GM18508 (cell line): ENCODE results near the gene MYOF.
"Not testable (repeated sequence)": the region's sequence is repeated elsewhere in the genome, so short reads cannot be mapped to it uniquely, and the experiment has no call there.

Source experiments
- ATAC-seq: cut with Tn5 transposase; IDR thresholded peaks from one replicate; pipeline ENCODE4 v1.9.1; 2021; ENCODE audit warnings: moderate number of reproducible peaks; ENCODE audit not compliant: insufficient read depth, unreplicated experiment

The MYOF gene

DNA sequence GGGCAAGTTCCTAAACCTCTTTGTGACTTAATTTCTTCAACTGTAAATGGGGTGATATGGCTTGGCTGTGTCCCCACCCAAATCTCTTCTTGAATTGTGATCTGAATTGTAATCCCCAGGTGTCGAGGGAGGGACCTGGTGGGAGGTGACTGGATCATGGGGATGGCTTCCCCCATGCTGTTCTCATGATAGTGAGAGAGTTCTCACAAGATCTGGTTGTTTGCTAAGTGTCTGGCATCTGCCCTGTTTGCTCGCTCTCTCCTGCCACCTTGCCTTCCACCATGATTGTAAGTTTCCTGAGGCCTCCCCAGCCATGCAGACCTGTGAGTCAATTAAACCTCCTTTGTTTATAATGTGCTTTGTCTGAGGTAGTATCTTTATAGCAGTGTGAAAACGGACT is 177.0 kb downstream of the MYOF start:
- ATAC-seq = no peak

GRCh38 chr10:93300981-93301380 is 181.2 kb downstream of the MYOF start:
- no peak for ATAC-seq

GRCh38 chr10:93300288-93300917 is 181.7 kb downstream of the MYOF start:
- no peak for ATAC-seq

DNA sequence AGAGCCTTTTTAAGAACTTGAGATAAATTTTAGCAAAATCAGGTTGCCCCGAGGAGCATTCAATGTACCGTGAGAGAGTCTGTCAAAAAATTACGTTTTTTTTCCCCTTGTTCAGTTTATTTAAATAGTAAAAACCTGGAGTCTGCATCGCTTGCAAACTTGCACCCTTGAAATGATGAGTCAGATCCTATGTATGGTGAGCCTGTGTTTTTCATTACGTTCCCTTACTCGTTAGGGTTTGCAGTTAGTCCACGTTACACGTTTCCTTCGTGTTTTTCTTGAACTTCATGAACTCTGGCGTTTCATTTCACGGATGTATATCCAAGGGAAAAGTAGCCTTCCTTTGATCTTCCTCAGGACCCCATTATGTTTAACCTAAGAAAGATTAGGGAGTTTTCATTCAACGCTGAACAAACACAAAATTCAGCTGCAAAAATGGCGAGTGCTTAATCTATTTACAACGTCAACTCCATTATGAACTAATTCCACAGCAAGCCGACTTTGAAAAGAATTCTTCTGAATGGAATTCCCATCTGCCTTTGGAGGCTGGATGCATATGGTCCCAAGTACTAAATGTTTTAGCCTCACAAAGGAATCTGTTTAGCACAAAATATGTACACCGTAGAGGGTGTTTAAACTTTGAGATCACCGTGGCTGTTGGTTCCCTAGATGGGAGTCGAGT is 182.4 kb downstream of the MYOF start:
- no peak for ATAC-seq

DNA sequence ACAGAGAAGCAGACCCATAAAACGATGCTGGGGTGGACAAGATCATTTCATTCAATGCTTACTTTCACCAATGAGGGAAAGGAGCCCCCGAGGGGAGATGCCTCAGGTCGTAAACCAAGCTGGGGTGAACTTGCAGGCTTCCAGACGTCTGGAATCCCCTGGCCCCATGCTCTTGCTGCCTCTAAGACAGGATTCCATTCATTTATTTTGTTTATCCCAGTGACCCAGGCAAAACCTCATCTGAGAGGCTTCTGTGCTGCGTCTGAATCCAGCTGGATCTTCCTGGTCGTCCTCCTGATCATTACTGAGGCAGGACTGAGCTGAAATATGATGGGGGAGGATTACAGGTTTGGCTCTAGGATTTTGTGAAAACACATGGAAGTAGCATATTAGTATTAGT is 182.9 kb downstream of the MYOF start:
- no peak for ATAC-seq

DNA sequence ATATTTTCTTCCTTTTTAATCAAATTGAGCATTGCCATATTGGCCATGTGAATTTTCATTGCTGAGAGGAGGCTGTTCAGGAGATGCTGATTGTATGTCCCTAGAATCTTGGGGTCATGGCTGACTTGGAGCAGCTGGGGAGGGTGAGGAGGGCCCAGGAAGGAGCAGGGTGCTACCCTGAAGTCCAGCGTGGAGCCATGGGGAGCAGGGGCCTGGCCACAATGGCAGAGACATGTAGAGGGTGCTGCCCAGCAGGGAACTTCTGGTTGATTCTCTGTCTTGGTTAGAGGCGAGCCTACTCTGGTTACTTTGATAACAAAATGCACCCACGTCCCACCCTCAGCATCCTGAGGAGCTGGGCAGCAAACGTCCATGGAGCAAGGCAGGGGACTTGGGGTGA is 186.0 kb downstream of the MYOF start:
- no peak for ATAC-seq

DNA sequence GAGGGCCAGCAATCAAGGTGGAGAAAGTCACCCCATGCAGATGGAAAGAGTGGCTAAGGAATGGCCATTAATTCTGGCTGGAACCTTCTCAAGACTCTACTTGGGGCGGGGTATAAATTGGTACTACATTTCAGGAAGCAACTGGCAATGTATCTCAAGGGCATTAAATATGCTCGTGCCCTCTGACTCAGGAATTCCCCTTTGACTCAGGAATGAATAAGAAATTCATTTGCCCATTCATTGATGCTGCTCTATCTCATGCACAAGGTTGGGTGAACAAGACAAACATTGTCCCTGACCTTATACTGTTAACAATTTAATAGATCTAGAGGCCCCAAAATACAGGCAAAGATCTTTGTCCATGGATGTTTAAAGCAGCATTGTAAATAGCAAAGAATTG is 188.1 kb downstream of the MYOF start:
- ATAC-seq = no peak

DNA sequence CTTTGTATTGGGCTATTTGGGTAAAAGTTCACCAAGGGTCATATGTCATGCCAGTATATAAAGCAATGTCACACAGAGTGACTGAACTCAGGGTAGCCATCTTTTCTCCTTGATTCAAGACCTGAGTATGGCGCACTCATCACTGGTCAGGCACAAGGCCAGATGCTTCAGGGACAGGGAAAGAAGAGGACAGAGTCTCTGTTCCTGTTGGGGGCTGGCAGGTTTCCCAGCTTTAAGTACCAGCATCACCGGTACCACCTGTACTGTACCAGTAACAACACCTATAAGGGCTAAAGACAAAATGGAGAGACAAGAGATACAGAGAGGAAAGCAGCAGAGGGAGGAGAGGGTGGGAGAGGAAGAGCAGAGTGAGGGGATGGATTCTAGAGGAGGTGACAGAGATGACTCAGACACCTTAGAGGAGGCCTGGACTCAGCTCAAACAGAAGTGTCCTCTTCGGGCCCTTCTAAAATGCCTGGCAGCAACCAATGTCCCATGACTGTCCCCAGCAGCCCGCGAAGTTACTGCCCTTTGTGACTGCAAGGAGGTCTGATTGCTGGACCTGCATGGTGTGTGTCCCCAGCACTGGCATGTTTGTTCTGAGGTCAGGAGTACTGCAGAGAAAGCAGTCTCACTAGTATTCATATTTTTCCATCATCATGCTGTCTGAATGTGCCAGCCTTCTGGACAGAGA is 191.3 kb downstream of the MYOF start:
- no peak for ATAC-seq

- no peak for ATAC-seq
Measured at GRCh38 chr10:93288679-93289634, 193.2 kb downstream of the MYOF start.

GRCh38 chr10:93287775-93288174 is 194.4 kb downstream of the MYOF start:
- no peak for ATAC-seq

DNA sequence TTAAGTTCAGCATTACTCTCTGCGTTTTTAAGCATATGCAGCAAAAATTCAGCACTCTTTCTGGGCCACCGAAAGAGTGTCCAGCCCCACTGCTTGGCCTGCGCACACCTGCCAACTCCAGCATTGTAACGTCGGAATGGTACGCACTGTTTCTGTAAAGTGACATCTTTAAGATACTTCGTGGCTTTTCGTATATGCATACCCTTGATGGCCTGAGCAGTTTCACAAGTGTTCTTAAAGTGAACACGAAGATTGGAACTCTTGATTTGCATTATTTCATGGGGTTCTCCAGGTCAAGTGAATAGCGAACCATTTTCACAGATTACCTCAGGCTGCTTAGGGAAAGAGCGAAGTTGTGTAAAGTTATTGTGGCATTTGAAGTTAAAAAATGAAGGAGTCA is 197.9 kb downstream of the MYOF start:
- ATAC-seq = not testable (repeated sequence)

GRCh38 chr10:93281367-93281720 is 200.8 kb downstream of the MYOF start:
- ATAC-seq = no peak

DNA sequence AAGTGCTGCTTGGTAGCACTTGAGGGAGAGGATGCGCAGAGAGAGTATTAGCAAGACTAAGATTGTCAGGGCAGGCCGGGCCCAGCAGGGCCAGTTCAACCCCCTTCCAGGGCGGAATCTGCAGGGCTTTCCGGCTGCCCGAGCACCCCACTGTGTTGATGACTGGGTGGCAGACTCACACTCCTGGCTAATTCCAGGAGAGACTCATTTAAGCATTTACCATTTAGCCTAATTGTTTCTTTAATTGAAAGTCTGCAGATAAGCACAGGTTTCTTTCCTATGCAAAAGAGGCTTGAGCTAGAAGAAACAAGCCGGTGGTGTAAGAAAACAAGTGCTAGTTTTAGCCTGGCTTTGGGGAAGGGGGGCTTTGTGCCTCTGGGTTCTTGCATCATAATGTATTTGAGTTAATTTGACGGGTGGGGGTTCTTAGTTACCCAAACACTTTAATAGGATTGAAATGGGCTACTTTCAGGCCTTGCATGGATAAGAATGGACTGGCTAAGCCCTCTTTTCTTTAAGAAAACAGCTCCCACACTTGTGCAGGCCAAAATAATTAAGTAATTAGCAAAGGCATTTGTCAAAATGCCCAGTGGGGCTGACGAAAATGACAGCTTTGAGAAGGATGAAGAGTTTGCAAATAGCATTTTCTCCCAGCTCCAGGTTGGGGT is 201.3 kb downstream of the MYOF start:
- no peak for ATAC-seq

DNA sequence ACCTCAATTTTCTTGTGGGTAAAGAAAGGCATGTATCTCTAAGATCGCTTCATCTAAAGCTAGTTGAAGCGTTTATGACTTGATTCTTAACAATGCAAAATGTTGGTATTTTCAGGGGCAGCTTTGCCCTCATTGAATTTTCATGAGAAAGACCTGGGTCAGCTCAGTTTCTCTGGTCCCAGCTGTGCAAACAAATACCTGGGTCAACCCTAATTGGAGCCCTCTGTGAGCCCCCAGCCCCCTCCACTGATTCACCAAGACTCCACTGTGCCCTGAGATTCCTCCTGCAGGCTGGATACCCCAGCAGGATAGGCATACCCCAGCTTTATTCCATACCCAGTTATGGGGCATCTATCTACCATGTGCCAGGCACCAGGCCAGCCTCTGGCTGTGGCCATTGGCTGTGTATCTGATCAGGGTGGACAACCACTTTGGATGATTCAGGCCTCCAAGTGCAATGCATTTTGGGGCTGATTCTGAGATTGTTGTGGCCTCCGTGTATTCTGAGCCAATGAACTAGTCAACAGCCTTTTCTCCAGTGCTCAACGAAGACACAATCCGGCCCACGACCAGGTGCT is 201.9 kb downstream of the MYOF start:
- ATAC-seq = no peak

DNA sequence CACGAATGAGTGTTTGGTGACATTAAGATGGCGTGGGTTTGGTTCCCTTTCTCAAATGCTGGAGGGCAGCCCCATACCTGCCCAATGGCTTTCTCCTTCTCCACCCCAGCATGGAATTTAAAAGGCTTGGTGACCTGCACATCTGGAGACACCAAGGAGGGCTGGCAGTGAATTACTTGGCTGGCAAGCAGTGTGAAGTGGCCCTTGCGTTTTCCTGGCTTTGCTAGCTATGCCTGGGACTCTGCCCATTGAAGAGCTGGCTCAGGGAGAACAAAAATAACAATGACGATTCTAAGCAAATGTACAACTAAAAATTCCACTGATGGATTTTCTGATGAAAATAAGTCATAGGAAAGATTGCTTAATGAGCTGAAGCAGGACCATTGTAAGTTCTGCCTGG is 204.8 kb downstream of the MYOF start:
- ATAC-seq = no peak

GRCh38 chr10:93274419-93274818 is 207.7 kb downstream of the MYOF start:
- ATAC-seq = no peak

GRCh38 chr10:93272884-93273675 is 209.1 kb downstream of the MYOF start:
- no peak for ATAC-seq

DNA sequence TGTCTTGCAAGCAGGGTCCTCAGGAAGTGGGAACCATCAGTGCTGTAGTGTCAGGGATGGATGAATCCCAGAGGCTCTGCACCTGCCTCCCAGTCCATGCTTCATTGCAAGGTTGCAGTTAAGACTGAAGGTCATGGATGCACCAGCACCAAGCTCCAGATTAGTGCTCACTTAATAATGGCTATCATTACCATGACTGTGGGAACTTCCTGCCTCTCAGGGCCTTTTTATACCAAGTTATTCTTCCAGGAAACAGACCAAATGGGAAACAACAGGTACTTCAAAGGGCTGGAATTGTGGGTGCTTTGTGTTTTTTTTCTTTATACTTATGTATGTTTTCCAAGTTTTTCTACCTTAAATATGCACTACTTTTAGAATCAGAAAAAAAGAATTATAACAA is 210.8 kb downstream of the MYOF start:
- ATAC-seq = no peak

DNA sequence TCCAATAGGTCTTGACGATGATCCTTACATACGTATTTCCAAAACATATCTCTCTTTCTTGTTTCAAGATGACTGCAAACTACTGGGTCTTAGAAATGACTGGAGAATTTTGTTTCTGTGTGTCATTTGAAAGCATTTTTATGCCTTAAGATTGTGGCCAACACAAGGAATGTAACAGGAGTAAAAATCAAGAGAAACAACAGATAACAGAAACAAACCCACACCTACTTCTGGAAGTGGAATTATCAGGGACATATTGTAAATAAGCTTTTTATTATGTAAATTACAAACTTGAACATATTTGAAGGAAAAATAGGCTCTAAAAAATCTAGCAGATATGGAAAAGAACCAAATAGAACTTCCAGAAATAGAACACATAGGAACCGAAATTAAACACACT is 212.9 kb downstream of the MYOF start:
- ATAC-seq = no peak
